Central memory CD8-positive, alpha-beta T cell (primary cell): ENCODE data around the gene PRDM11.

Experiments used
- ATAC-seq: fragments of 150-1000 bp; cut with Tn5 transposase; replicated peaks from 2 replicates; pipeline ENCODE4 v1.10.0; 2022; ENCODE audit warnings: mild to moderate bottlenecking, moderate FRiP score, moderate number of reproducible peaks; ENCODE audit not compliant: poor library complexity, severe bottlenecking; ENCODE audit errors: extremely low read depth
- DNase-seq, 2 donors: peaks; one replicate each; pipeline ENCODE4 v3.0.0; 2021; ENCODE audit warnings: low spot score in 2 of 2
- H3K27ac Mint-ChIP-seq: one replicate; pipeline ENCODE4 v1.8.0; 2022; ENCODE audit warnings: low read depth, mild to moderate bottlenecking, moderate library complexity, mixed read lengths
- H3K27me3 Mint-ChIP-seq: one replicate; pipeline ENCODE4 v1.8.0; 2022; ENCODE audit warnings: mixed read lengths
- H3K36me3 Mint-ChIP-seq: one replicate; pipeline ENCODE4 v1.8.0; 2022; ENCODE audit warnings: mild to moderate bottlenecking, moderate library complexity, mixed read lengths; ENCODE audit not compliant: insufficient read depth
- H3K4me1 Mint-ChIP-seq: one replicate; pipeline ENCODE4 v1.8.0; 2022; ENCODE audit warnings: mixed read lengths
- H3K4me3 Mint-ChIP-seq: one replicate; pipeline ENCODE4 v1.8.0; 2022; ENCODE audit warnings: mild to moderate bottlenecking, moderate library complexity, mixed read lengths
- H3K9me3 Mint-ChIP-seq: one replicate; pipeline ENCODE4 v1.8.0; 2022; ENCODE audit warnings: mixed read lengths

PRDM11 gene

DNA sequence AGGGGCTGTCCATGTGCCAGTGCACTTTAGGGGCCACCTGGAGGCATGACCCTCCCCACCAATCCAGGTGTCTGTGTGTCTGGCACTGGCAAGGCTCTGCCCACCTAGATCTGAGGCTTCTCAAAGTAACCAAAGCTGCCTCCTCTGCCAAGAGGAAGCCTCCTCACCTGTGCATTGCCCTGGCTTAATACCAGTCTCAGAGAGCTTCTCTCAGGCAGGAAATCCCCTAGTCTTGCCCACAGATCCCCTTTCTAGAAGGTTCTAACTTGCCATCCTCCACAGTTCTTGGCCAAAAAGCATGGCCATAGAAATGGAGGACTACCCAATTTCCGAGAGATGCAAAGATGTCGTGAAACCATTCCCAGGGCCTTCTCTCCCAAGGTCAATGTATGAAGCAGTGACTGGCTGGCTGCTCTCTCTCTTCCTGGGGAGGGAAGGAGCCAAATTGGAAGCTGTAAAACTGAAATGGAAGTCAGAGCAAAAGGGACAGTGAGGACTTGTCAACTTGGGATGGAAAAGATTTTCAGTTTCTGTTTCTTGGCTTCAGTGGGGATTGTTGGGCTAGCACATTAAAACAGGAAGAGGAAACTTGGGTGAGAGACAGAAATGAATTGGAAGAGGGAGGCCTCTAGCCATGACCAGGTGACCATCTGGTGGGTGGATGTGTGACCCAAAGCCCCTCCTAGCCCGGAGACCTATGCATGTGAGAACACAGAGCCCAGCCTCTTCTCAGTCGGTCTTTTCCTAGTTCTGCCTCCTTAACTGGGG lies 68.8 kb downstream of the PRDM11 start:
- DNase-seq (no peak), ATAC-seq (no peak)
- Mint-ChIP-seq H3K4me1 (peaks cover 11% of the 10 kb centered on the region), H3K27me3 (no peaks in the 10 kb centered on the region), H3K27ac (no peak overlapping the region), H3K4me3 (no peak overlapping the region), H3K36me3 (peaks cover 5% of the 10 kb centered on the region), H3K9me3 (no peaks in the 10 kb centered on the region)

DNA sequence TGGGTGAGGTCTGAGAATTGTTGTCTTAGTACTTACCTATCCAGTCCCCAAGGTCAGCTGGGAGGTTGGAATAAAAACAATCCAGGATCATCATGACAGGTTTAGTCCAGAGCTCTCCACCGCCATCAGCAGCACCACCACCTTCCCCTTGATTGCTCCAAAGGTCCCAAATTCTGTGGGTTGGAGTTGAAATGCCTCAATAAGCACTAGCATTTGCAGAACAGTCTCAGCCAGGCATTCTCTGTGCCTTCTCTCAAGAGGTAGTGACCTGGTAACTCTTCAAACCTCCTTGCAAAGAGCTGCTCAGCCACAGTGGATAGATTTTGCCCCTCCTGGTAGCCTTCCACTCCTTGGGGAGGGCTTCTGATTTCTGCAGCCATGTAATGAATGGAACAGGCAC lies 69.6 kb downstream of the PRDM11 start:
- H3K36me3 Mint-ChIP-seq = peaks cover 5% of the 10 kb centered on the region
- no peaks in the 10 kb centered on the region for H3K27me3 Mint-ChIP-seq
- no peak overlapping the region for H3K4me3 Mint-ChIP-seq
- no peaks in the 10 kb centered on the region for H3K9me3 Mint-ChIP-seq
- peaks cover 11% of the 10 kb centered on the region for H3K4me1 Mint-ChIP-seq
- DNase-seq (no peak), ATAC-seq (no peak)
- H3K27ac Mint-ChIP-seq = no peak overlapping the region

GRCh38 chr11:45216901-45217300 lies 70.5 kb downstream of the PRDM11 start:
- no peak overlapping the region for H3K27ac Mint-ChIP-seq

GRCh38 chr11:45217991-45218390 lies 71.6 kb downstream of the PRDM11 start:
- ATAC-seq (no peak), DNase-seq (no peak)

More at GRCh38 chr11:45216901-45217300, 70.5 kb downstream of the PRDM11 start:
- Mint-ChIP-seq H3K4me1 (peaks cover 11% of the 10 kb centered on the region), H3K9me3 (no peaks in the 10 kb centered on the region), H3K27me3 (no peaks in the 10 kb centered on the region), H3K4me3 (no peak overlapping the region), H3K36me3 (peaks cover 4% of the 10 kb centered on the region)
- DNase-seq (no peak), ATAC-seq (no peak)

DNA sequence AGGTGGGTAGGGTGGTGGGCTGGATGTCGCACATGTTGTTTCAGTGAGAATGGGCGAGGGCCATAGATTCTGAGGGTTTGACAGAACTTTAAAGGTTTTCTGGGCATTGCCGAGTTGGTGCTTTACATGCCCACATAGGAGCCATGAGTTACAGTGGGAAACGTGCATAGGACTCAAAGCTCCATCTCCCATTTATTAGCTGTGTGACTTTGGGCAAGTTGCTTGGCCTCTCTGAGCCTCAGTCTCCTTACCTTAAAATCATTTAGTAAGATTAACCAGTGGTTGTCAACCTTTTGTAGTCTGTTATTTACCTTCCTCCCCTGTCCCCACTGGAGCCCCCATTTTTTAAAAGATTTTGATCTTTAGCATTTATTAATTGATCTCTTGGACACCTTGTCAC lies 72.3 kb downstream of the PRDM11 start:
- no peak overlapping the region for H3K27ac Mint-ChIP-seq
- H3K36me3 Mint-ChIP-seq = peaks cover 3% of the 10 kb centered on the region
- H3K4me3 Mint-ChIP-seq = no peak overlapping the region
- DNase-seq (no peak), ATAC-seq (no peak)
- peaks cover 11% of the 10 kb centered on the region for H3K4me1 Mint-ChIP-seq
- H3K9me3 Mint-ChIP-seq = no peaks in the 10 kb centered on the region
- no peaks in the 10 kb centered on the region for H3K27me3 Mint-ChIP-seq

More at GRCh38 chr11:45217991-45218390, 71.6 kb downstream of the PRDM11 start:
- peaks cover 11% of the 10 kb centered on the region for H3K4me1 Mint-ChIP-seq
- no peaks in the 10 kb centered on the region for H3K27me3 Mint-ChIP-seq
- H3K4me3 Mint-ChIP-seq = no peak overlapping the region
- H3K36me3 Mint-ChIP-seq = peaks cover 3% of the 10 kb centered on the region
- H3K27ac Mint-ChIP-seq = no peak overlapping the region
- no peaks in the 10 kb centered on the region for H3K9me3 Mint-ChIP-seq

DNA sequence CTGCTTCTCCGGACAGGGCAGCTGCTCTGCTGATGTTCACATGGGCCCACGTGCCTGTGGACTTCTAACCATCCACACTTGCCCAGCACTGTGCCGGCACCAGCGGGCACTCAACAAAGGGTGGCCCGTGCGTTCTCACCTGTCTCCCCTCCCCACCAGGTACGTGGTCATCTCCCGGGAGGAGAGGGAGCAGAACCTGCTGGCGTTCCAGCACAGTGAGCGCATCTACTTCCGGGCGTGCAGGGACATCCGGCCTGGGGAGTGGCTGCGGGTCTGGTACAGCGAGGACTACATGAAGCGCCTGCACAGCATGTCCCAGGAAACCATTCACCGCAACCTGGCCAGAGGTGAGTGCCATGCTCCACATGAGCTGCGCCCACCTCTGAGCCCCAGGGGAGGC lies 73.0 kb downstream of the PRDM11 start:
- ATAC-seq (no peak), DNase-seq (no peak)
- peaks cover 6% of the 10 kb centered on the region for H3K36me3 Mint-ChIP-seq
- H3K4me3 Mint-ChIP-seq = no peak overlapping the region
- no peaks in the 10 kb centered on the region for H3K9me3 Mint-ChIP-seq
- H3K27me3 Mint-ChIP-seq = no peaks in the 10 kb centered on the region
- peaks cover 11% of the 10 kb centered on the region for H3K4me1 Mint-ChIP-seq
- no peak overlapping the region for H3K27ac Mint-ChIP-seq

GRCh38 chr11:45223496-45223895 lies 77.1 kb downstream of the PRDM11 start:
- Mint-ChIP-seq H3K4me1 (no peaks in the 10 kb centered on the region), H3K27ac (no peak overlapping the region), H3K36me3 (peaks cover 6% of the 10 kb centered on the region), H3K27me3 (no peaks in the 10 kb centered on the region), H3K4me3 (no peak overlapping the region), H3K9me3 (no peaks in the 10 kb centered on the region)
- DNase-seq (no peak), ATAC-seq (no peak)

DNA sequence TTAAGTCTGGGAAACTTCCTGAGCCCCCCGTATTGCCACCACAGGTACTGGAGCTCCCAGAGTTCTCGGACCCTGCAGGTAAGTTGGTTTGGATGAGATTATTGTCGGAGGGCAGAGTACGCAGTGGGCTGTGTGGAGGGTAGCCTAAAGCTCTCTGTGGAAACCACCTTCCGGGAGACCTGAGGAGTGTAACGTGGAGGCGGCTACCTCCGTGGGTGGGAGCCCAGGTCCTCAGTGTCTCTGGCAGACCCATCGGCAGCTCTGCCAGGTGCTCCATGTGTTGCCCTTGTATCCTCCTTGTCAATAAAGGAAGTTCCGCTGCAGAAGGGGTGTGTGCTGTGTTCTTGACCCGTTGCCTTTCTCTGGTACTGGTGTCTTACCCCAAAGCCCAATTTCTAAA lies 78.3 kb downstream of the PRDM11 start:
- Mint-ChIP-seq H3K36me3 (peaks cover 6% of the 10 kb centered on the region), H3K27me3 (no peaks in the 10 kb centered on the region), H3K4me1 (no peaks in the 10 kb centered on the region), H3K27ac (no peak overlapping the region), H3K9me3 (no peaks in the 10 kb centered on the region), H3K4me3 (no peak overlapping the region)
- ATAC-seq (no peak), DNase-seq (no peak)

DNA sequence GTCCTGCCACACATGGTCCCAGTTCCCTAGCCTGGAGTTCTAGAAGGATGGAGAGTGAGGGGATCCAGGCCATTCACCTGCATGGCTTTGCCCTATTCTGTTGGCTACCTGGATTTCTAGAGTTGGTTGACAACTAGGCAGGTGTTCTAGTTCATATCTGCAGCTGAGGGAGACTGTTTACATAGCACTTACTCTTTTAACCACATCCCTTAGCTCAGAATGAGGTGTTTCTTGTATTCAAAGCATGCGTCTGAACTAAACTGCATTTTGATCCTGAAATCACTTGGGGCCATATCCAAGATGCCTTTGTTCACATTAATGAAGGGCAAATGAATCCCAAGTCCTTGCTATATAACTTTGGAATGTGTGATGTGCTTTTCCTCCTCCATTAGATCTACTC lies 78.8 kb downstream of the PRDM11 start:
- Mint-ChIP-seq H3K4me3 (no peak overlapping the region), H3K27ac (no peak overlapping the region), H3K9me3 (no peaks in the 10 kb centered on the region), H3K27me3 (no peaks in the 10 kb centered on the region), H3K4me1 (no peaks in the 10 kb centered on the region), H3K36me3 (peaks cover 3% of the 10 kb centered on the region)
- no peak for ATAC-seq
- DNase-seq = no peak

- Mint-ChIP-seq H3K4me1 (no peaks in the 10 kb centered on the region), H3K27ac (no peak overlapping the region), H3K27me3 (no peaks in the 10 kb centered on the region), H3K4me3 (no peak overlapping the region), H3K36me3 (peaks cover 3% of the 10 kb centered on the region), H3K9me3 (no peaks in the 10 kb centered on the region)
- no peak for DNase-seq
- ATAC-seq = no peak
Measured at GRCh38 chr11:45225961-45226871, 79.8 kb downstream of the PRDM11 start.

GRCh38 chr11:45226901-45227300 lies 80.5 kb downstream of the PRDM11 start:
- Mint-ChIP-seq H3K9me3 (no peaks in the 10 kb centered on the region), H3K27me3 (no peaks in the 10 kb centered on the region), H3K27ac (no peak overlapping the region), H3K36me3 (peaks cover 3% of the 10 kb centered on the region), H3K4me3 (no peak overlapping the region), H3K4me1 (no peaks in the 10 kb centered on the region)
- no peak for ATAC-seq
- no peak for DNase-seq

DNA sequence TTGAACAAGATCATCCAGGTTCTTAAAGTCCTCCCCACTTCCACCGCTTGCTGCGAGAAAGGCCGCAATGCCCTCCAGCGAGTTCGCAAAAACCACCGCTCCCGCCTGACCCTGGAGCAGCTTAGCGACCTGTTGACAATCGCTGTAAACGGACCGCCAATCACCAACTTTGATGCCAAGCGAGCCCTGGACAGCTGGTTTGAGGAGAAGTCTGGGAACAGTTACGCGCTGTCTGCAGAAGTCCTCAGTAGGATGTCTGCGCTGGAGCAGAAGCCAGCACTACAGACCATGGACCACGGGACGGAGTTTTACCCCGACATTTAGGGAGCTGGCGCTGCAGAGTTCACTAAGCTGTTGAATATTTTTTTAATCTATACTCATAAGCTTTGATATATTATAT lies 81.4 kb downstream of the PRDM11 start:
- no peak for DNase-seq
- ATAC-seq = no peak
- H3K36me3 Mint-ChIP-seq = peaks cover 3% of the 10 kb centered on the region
- no peak overlapping the region for H3K4me3 Mint-ChIP-seq
- no peaks in the 10 kb centered on the region for H3K27me3 Mint-ChIP-seq
- no peaks in the 10 kb centered on the region for H3K9me3 Mint-ChIP-seq
- no peak overlapping the region for H3K27ac Mint-ChIP-seq
- H3K4me1 Mint-ChIP-seq = no peaks in the 10 kb centered on the region
